Ramos (cell line): Measurements from ENCODE around the gene SLC38A9.

Experiments used
- in situ Hi-C: fragments of 300-500 bp; cut with MboI; formaldehyde crosslinking; loops from one replicate; pipeline ENCODE4 v1.14.3; 2022; ENCODE audit warnings: low sequenced_read_pairs; ENCODE audit not compliant: unreplicated experiment

The SLC38A9 gene

DNA sequence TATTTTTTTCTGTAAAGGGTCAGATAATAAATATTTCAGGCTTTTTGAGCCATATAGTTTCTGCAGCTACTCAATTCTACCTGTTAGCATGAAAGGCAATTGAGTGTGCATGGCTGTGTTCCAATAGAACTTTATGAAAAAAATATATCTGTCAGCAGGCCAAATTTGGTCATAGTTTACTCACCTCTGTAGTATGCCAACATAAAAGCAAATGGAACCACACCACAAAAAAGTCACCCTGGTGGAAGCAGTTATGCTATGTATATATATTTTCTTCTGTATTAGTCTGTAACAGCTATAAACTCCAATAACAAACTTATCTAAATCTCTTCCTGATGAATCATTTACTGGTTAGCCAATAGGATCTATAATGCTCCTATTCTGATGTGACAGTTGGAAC lies 3.4 kb downstream of the SLC38A9 start:
- in situ Hi-C loops = no loop called here

DNA sequence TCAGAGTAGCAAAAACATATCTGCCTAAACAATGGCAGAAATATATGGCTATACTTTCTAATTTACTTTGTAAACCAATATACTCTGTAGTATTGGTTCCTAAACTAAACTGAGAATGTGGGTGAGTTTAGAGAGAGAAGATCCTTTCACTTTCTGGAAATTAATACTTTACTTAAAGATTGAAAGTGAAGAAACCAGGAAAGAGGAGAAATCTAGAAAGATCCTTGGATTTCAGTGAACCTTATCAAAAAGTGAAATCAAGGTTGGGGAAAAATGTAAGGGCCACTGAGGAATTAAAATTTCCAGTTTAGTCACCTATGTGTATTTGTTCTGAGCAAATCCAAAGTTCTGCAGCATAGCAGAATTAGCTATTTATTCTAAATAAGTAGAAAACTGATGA lies 5.9 kb downstream of the SLC38A9 start:
- in situ Hi-C loops = no loop called here

DNA sequence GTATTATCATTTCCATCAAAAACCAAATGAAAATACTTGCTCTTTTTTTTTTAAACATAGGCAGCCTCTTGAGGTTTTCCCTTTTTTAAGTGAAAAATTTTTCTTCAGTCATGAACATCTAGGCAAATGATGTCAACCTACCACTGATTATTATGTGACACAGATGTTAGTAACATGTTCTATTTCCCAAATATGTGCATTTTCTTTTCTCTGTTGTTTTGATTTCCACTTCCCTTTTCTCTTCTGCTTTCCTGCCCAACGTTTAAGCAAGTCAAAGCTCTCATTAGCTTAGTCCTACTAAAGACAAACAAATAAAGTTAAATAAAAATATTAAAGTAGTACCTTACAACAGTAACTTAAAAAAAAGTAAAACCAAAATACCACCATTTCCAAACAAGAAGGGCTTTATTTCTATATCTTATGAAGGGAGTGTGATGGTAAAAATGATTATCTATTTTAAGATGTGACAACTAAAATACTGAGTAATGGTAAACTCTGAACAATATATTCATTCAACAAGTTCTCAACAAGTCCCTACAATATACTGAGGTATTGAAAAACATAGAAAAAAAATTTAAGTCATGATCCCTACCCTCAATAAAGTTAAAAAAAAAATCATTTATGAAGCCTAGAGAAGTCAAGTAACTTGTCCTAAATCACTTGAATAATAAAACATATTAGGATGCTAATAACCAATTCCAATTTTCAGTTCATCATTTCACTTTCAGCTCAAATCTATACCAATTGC lies 9.4 kb downstream of the SLC38A9 start:
- in situ Hi-C loops = no loop called here

DNA sequence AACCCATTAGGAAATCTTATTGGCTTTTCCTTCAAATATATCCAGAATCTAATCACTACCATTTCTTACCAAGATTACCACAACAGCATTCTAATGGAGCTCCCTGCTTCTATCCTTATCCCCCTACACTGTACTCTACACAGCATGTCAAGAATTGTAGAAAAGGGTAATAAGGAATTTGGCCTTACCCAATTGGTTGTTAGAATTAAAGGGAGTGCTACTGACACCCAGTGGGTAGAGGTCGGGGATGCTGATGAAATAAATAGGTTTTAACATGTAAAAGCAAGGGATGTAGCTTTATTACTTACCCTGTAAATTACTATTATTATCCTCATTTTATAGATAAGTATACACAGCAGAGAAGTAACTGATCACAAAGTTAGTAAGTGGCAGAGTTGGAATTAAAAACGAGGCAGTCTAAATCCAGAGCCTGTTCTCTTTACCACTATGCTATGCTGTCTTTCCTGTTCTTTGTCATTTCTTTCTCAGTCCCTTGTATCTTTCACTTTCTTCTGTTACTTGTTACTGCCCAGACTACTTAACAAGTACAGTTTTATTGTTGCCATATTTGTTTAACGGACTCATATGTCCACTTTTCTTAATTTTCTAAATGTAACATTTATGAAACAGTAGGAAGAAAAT lies 10.5 kb downstream of the SLC38A9 start:
- in situ Hi-C loops = no loop called here

DNA sequence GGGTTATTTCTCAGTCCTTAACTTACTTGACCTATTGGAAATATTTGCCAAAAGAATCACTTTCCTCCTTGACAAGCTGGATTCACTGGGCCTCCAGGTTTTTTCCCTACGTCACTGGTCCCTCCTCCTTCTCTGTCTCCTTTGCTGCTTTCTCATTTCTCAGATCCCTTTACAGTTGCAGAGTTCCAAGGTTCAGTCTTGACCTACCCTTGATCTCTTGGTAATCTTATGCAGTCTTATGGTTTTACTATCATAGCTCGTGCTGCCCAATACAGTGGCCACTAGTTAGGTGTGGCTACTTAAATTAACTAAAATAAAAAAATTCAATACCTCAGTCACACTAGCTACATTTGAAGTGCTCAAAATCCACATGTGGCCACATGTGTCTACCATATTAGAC lies 11.4 kb downstream of the SLC38A9 start:
- in situ Hi-C loops = no loop called here

DNA sequence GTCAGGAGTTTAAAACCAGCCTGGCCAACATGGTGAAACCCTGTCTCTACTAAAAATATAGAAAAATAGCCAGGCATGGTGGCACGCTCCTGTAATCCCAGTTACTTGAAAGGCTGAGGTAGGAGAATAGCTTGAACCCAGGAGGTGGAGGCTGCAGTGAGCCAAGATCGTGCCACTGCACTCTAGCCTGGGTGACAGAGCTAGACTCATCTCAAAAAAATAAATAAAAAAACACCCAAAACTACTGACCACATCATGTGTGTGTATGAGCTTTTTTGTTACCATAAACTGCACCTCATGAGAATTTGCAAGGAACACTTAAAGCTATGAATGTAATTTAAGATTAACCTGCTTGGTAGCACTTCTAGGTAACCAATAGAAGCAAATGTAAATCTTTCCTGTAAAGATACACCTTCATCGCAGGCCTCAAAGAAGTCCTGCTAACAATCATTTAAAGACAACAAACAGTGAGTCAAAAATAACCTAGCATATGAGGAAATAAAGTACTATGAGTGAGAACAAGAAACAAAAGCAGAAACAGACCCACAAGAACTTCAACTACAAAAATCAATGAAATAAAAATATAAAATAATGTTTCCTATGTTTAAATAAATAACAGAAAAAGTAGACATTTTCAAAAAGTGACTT lies 13.0 kb downstream of the SLC38A9 start:
- in situ Hi-C loops = loop anchor here (25.0 kb wide), 2 partner anchors 362 to 537 kb away; partner anchors contain the start of genes CDC20B and GPX8

DNA sequence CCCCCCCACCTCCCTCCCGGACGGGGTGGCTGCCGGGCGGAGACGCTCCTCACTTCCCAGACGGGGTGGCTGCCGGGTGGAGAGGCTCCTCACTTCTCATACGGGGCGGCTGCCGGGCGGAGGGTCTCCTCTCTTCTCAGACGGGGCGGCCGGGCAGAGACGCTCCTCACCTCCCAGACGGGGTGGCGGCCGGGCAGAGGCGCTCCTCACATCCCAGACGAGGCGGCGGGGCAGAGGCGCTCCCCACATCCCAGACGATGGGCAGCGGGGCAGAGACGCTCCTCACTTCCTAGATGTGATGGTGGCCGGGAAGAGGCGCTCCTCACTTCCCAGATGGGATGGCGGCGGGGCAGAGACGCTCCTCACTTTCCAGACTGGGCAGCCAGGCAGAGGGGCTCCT lies 15.4 kb downstream of the SLC38A9 start:
- in situ Hi-C loops = loop anchor here (25.0 kb wide), 2 partner anchors 359 to 534 kb away; partner anchors contain the start of genes CDC20B and GPX8

DNA sequence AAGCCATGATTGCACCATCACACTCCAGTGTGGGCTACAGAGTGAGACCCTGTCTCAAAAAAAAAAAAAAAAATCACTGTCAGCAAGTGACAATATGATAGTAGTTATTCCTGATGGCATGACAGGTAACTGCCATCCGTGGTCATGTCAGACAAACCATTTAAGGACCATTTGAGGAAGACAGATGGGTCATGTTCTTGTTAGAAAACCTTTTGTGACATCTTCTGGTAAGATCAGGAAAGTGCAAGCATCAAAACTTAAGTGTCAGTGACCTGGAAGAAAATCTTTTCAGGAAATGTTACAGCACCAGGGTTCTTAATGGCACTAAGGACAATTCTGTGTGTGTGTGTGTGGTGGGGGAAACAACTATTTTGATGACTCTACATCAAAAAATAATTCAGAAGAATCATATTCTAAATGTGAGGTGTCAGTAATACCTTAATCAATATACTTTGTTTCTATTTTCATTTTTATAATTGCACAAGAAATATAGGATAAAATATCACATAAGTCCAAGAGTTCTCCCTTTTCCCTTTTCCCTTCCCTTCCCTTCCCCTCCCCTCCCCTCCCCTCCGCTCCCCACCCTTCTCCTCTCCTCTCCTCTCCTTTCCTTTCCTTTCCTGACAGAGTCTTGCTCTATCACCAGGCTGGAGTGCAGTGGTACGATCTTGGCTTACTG lies 17.8 kb downstream of the SLC38A9 start:
- in situ Hi-C loops = loop anchor here (25.0 kb wide), 2 partner anchors 357 to 532 kb away; partner anchors contain the start of genes CDC20B and GPX8

DNA sequence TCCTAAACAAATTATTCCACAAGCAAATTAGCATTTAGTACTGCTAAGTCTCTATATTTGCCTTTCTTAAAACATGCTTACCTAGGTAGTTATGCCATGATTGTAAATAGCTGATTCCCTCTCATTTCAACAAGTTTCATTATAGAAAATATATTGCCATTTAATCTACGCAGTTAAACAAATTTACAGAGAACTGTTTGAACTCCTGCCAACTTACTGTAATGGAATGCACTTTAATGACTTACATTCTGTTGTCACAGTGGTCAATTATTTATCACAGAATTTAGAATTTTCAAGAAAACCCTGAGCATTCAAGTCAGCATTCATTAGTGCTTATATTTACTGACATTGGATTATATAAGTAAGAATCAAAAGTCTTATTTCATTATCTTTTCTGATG lies 19.6 kb downstream of the SLC38A9 start:
- in situ Hi-C loops = loop anchor here (25.0 kb wide), 2 partner anchors 355 to 530 kb away; partner anchors contain the start of genes CDC20B and GPX8

DNA sequence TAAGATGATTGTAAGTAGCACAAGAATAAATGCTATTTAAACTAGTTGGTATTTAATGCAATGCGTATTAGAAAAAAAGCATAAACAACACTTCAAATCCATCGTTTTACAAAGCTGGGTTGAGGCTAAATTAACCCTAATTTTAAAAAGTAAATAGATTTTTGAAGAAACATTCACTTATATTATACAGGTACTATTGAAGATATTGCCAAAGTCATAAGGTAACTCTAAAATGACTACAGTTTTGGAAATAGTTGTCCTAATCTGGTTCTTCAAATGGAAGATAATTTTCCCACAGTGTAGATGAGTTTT lies 20.1 kb downstream of the SLC38A9 start:
- in situ Hi-C loops = loop anchor here (25.0 kb wide), 2 partner anchors 355 to 530 kb away; partner anchors contain the start of genes CDC20B and GPX8

DNA sequence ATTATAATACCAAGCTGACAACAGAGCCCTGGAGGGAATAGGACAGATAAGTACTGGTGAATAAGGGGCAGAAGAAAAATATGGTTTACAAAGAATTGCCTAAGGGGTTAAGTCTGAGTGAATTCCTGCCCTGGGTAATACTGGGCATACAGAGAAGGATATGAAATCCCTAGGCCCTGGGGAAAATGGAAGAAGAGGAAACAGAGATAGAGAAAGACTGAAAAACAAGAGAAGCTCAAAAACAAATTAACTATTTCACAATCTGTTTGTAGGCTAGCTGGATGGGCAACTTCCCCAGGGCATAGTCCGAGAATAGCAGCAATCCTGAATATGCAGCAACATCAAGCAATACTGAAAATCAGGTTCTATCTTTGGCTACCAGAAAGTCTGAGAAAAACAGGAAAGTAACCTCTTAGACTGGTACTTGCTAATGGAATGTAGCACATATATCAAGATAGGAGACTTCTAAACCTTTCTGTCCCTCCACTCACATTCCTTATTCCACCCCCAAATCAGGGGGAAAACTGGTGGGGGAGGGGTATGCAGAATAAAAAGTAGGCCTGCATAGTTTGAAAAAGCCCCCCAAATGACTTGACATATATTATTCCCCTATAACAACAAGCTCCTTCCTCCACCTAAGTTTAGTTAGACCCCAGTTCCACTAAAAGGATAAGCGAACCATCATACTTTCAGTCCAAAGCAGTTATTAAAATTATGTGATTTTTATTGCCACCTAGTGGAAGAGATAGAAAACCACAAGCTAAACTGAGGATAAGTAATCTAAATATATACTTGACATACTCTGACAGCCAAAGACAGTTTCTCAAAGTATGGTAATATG lies 20.6 kb downstream of the SLC38A9 start:
- in situ Hi-C loops = loop anchor here (25.0 kb wide), 2 partner anchors 354 to 529 kb away; partner anchors contain the start of genes CDC20B and GPX8

DNA sequence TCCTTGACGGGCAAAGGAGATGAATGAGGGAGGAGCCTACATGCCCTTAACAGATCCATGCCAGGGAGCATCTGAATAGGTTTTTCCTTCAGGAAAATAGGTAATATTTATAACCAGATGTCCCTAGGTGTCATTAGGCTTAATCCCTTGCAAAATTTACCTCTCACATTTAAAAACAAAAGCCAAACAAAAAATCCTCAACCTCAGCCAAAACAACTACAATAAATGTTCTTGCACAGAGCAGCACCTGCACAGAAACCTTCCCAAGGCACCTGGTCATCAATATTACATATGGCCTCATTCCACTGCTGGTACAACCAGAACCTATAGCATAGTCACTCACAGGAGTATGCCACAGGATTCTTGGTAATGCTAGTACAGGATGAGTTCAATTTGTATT lies 30.1 kb downstream of the SLC38A9 start:
- in situ Hi-C loops = loop anchor here (25.0 kb wide), 2 partner anchors 345 to 520 kb away; partner anchors contain the start of genes CDC20B and GPX8

DNA sequence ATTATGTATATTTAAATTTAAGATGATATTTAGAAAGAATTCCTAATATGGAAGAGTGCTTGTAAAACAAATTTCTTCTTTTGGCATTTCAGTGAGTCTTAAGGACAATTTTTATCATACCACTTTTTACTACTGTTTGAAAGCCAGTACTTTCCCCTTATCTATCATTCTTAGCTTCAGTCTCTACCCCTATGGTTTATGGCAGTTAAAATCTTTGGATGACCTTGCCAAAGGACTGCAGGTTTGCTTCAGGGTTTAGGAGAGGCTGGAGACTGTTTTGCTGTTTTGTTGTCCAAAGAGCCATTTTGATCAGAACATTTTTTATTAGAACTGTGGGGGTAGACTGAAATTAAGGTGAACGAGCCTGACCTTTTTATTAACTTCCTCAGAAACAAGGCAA lies 30.8 kb downstream of the SLC38A9 start:
- in situ Hi-C loops = loop anchor here (25.0 kb wide), 2 partner anchors 344 to 519 kb away; partner anchors contain the start of genes CDC20B and GPX8

DNA sequence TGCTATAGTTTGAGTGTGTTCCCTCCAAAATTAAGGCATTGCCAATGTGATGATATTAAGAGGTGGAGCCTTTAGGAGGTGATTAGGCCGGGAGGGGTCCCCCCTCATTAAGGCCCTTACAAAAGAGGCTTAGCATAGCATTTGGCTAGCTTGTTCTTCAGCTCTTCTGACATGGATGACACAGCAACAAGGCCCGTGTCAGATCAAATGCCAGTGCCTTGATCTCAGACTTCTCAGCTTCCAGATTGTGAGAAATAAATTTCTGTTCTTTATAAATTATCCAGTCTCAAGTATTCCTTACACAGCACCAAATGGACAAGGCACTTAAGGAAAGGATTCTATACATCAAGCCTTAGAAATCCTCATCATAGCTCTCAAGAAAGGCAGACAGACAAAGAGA lies 31.8 kb downstream of the SLC38A9 start:
- in situ Hi-C loops = loop anchor here (25.0 kb wide), 2 partner anchors 343 to 518 kb away; partner anchors contain the start of genes CDC20B and GPX8

DNA sequence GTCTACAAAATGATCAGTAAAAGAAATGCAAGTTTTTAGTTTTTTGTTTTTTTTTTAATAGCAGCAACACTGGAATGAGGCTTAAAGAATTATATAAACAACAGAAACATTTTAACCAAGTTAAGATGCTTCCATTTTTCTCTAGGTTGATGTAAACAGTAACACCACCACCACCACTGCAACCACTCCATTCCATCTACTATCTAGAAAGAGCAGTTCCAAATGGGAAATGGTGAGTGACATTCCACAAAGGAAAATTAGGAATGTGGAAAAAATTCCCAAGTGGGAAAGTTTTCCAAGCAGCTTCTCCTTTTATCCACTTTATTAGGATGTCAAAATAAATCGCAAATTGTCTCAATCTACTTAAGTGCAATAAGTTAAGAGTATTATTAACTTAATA lies 32.6 kb downstream of the SLC38A9 start:
- in situ Hi-C loops = loop anchor here (25.0 kb wide), 2 partner anchors 342 to 517 kb away; partner anchors contain the start of genes CDC20B and GPX8

DNA sequence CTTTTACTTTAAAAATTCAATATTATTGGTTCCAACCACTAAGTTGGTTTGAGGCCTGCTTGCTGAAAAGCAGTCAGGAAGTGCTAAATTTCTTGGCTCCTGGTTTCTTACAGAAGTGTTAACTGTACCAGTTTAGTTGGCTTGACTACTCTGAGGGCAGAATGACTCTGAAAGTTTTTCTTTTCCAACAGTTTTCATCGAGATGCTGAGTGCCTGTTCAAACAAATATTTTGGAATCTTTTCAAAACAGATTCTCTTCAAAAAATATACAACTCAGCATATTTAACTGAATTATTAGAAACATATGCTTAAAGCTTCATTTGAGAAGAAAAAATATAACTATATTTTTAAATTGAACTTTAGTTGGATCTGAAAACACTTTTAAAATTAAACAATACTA lies 37.0 kb downstream of the SLC38A9 start:
- in situ Hi-C loops = loop anchor here (25.0 kb wide), 2 partner anchors 338 to 513 kb away; partner anchors contain the start of genes CDC20B and GPX8

DNA sequence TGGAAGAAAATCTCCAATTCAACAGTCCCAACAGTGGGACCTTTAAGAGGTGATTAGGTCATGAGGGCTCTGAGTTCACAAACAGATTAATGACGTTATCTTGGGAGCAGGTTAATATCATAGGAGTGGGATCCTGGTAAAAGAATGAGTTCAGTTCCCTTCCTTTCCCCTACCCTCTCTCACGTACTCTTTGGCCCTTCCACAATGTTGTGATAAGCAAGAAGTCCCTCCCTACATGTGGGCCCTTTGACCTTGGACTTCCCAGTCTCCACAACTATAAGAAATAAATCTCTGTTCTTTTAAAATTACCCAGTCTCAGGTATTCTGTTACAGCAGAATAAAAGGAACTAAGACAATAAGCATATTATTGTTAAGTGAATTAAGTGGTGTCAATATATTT lies 37.8 kb downstream of the SLC38A9 start:
- in situ Hi-C loops = no loop called here

DNA sequence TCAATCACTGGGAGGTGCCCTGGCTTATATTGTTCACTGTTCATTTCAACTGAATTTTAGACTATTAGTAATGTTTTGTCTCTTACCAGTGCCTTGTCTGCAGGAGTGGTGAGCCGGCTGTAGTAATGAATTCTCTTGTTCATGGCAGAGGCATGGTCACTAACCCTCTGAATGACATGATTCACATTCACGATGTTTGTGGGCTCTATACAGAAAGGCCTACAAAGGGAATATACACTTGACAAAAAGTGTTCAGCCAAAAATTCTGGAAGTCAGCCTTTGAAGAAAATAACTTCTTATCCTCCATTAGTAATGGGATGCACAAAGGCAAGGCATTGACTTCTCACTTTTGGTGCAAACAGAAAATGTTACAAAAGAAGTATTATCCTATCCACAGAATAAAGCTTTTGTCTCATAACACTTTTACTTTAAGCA lies 39.6 kb downstream of the SLC38A9 start:
- in situ Hi-C loops = no loop called here

DNA sequence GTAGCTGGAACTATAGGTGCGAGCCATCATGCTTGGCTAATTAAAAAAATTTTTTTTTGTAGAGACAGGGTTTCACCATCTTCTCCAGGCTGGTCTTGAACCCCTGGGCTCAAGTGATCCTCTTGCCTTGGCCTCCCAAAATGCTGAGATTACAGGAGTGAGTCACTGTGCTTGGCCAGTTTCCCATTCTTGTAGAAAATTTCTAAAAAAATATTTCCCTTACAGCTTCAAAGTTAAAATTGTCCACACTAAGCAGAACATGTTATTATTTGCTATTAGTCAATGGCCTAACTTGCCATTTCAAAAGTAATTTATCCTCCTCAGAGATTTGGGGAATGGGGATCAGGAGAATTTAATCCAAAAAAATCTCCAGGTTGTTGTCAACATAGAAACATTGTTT lies 40.1 kb downstream of the SLC38A9 start:
- in situ Hi-C loops = no loop called here
